Measurements from ENCODE around the gene CCDC91.

- no peak for TF ChIP-seq CTCF (IDR thresholded peaks at IDR 0.05; ENCODE audit: insufficient read depth, low read length, poor library complexity, severe bottlenecking)
- no peak for TF ChIP-seq EZH2phosphoT487 (conservative IDR thresholded peaks at IDR 0.05; ENCODE audit: low read length)
These were observed 164.9 kb downstream of the CCDC91 start for GRCh38 chr12:28355161-28355560.

Measured in SU-DHL-6 (cell line).